ENCODE measurements around the gene PPHLN1.

The PPHLN1 gene

DNA sequence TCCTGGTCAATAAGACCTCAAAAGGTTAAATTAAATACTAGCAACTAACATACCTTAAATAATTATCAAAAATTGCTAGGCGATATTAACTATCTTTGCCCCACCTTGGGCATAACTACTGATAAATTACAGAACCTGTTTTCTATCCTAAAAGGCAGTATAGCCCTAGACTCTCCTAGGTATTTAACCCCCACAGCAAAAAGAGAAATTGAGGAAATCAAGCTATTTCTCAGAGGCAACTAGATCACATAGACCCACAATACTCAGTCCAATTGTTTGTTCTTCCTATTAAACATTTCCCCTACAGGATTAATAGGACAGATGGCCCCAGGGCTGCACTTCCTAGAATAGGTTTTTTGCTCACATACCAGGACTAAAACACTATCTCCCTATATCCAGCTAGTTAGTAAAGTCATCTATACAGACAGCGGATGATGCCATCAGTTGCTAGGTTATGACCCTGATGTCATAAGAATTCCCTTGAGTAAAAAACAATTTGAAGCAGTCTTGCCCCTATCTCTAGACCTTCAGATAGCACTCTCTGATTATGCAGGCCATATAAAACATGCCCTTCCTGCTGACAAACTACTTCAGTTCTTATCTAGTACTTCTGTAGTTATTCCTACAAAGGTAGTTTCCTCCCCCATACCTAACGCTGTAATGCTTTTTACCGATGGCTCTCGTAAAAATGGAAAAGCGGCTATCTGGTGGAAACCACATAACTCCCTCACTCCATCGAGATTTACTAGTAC is 118.4 kb downstream of the PPHLN1 start:
- no peak for DNase-seq

DNA sequence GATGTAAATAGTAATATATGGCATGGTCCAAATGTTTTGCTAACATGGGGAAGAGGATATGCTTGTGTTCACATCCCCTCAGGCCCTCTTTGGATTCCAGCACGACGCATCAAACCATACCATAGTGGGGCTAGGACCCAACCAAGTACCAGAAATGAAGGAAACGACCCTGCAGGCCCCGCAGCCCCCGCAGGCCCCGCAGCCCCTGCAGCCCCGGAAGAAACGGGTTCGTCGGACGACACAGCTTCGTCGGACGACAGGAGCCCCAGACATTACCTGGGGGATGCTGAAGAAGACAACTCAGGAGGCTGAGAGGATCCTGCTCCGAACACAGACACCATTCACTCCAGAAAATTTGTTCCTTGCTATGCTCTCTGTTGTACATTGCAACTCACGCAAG is 119.9 kb downstream of the PPHLN1 start:
- no peak for DNase-seq

DNA sequence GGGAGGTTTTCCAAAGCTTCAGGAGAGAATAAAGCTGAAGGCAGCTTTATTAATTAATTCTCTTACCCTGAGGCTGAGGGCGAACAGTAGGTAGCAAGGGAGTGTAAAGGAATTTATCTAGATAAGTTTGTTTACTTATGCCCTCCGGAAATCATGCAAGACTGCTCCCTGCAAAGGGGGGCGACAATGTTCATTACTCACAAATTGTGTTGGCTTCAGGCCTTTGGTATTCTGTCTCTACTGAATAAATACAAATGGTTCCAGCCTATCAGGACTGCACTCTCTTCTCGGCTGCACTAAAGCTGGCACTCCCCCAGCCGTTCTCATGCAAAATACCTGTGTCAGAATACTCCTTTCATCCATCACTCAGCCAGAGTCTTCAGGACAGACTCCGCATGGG is 120.8 kb downstream of the PPHLN1 start:
- no peak for DNase-seq

DNA sequence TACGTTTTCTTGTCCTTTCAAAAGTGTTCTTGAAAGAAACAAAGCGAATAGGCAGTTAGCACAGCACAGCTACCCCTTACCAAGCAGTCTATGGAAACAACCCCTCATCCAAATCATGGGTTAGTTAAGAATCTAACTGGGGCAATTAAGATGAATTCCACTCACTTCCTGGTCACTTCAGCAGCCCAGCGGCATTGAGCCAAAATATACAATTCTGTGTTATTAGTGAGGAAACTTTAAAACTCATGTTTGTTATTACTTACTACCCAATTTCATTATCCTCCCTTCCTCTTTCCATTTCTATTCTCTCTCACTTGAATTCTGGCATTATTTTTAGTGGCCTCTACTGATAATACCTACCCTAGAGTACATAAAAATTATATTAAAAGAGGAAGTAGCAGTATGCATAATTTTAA is 121.4 kb downstream of the PPHLN1 start:
- DNase-seq: no peak

DNA sequence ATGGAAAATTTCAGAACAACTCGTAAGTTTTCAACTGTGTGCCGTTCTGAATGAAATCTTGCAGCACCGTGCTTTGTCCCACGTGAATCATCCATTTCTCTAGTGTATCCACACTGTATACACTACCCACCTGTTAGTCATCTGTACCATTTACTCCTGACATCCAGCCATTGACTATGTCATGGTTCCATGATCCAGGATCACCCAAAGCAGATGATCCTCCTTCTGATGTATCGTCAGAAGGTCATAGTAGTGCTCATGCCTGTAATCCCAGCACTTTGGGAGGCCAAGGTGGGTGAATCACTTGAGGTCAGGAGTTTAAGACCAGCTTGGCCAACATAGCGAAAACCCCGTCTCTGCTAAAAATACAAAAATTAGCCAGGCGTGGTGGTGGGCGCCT is 122.9 kb downstream of the PPHLN1 start:
- no peak for DNase-seq

DNA sequence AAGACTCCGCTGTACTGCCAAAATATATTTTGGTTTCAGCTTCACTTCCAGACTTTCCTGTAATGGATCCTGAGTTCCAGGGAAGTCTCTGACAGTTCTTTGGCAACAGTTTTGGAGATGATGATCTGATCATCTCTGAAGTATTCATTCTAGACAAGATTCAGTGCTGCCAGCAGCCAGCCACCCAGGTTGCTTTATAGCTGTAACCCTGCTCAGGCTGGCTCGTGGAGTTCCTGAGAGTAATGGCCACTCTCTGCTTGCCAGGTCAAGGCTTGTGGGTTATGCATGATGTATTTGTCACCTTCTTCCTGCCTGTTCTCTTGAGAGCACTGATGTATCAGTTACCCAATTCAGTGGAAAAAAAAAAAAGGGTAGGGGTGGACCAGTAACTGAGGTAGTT is 124.3 kb downstream of the PPHLN1 start:
- DNase-seq: no peak

DNA sequence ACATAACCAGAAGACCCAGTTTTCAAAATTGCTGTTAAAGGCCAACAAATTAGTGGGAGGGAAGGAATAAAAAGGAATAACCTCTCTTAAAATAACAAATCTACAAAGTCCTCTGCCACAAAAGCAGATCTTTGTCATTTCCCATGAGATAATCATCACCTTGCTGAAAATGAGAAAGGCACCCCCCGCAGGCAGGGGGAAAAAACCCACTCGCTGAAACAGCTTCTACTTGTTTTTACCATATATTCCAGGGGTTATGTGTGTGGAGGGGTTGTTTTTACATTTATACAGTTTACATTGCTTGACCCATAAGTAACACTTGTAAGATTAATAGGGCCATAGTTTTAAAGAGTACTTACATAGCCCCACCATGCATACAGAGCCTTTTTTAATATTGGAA is 132.6 kb downstream of the PPHLN1 start:
- DNase-seq: no peak

DNA sequence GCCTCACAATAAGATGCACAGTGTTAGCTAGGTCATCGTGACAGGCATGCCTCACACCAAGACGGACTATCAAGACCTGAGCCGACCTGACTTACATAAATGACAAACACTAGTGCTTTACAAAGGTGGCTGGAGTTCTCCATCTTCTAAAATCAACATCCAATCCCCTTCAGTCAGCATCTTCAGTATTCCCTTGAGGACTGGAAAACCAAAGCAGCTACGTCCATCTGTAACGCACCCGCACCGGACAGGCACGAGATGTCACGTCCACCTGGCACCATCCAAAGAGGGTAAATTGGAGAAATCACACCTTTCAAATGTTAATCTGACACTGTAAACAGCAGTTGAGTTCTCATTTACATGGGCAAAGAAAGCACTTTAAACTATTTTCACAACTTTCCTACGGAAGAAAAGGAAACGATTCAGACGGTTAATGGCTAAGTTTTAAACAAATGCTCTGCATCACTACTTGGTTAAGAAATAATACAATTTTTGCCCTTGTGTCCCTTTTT is 133.4 kb downstream of the PPHLN1 start:
- DNase-seq: no peak

DNA sequence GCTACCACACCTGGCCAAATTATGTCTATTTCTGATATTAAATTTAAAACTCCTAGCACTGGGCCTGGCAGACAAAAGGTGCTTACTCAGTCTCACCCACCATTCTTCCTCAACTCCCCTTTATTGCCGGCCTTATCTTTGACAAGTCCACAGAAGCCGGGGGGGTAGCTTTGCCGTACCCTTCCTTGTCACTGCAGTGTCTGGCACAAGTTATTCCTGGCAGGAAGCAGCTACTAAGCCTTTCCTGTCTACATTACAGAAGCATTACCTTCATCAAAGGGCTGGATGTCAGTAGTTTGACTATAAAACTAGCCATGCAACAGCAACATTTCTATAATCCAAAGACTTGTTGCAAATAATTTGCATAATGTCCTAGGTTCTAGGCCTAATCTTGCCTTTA is 136.5 kb downstream of the PPHLN1 start:
- no peak for DNase-seq

DNA sequence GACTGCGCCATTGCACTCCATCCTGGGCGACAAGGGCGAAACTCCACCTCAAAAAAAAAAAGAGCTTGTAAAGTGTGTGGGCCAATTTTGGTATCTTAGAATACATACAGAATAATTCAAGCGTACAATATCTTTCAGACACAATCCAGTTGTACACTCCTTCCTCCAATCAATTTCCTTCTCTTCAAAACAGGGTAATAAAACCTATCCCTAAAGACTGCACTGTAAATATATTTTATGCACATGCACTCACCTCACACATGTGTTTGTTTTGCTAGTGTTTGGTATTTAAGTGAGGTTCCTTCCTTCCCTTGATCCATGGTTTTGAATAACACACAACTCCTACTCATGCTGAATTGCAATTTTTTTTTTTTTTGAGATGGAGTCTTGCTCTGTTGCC is 137.7 kb downstream of the PPHLN1 start:
- DNase-seq: no peak

DNA sequence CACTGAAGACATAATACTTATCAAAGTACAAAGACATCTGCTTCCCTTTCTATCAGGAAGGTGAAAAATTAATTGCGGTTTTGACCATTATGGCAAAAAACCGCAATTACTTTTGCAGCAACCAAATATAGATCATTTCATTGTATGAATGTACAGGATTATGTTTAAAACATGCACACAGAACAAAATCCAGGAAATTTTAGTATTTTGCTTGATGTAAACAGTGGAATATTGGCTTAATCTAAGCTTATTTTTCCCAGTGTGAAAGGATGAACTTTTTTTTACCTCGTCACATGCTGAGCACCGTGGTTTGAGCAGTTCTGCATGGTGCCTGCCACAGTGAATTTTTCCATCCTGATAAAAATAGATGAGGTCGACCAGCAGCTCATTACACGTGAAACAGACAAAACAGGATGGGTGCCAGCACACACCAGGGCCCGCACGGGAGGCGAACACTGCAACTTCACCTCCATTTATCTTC is 142.4 kb downstream of the PPHLN1 start:
- DNase-seq: peak; percentile 27

DNA sequence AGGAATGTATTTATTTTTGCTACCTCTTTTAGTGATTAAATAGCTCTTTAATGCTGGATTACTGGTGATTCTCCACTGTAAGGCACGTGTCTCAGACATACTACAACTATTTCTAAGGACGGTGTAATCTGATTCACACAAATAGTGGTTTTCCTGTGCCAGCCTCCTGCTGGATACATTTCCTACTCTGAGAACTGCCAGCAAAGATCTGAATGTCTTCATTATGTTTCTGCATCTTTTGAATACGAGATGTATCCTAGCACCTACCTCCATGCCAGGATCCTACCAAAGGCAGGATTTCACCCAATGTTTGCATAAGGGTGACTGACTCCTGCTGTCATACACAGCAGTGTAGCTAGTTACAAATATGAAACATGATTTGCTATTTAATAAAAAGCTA is 143.0 kb downstream of the PPHLN1 start:
- peak; percentile 25 for DNase-seq

DNA sequence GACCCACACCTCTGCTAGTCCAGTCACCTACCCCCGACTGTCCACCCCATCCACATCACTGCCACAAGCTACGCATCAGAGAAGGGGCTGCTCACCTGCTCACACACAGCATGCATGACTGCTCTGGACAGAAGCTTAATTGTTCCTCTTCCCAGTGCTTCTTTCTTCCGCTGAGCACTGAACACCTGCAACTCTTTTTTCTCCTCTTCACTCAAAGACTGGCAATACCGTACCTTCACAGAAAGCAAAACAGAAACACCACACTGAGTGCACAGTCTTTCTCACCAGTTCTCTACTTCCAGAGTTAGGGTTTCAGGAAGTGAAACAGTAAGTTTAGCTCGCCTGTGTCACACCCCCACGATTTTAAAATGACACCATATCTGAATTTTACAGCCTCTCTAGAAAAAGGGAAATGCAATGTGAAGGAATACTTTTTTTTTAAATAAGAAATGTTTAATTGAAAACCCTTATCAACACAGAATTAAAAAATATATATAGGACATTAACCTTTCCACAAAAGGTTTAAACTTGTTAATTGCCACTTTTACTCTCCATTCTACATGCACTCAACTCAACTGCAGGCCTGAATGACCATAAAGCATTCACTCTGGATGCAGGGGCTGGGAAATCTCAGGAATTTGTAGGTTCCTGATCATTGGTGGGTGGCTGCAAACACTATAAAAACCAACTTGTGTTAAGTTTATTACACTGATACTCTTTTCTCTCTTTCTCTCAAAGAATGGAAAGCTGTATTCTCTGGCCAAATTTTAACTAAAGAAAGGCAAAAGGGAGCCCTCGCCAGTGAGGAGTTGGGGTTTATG is 143.6 kb downstream of the PPHLN1 start:
- DNase-seq: peak; percentile 32

DNA sequence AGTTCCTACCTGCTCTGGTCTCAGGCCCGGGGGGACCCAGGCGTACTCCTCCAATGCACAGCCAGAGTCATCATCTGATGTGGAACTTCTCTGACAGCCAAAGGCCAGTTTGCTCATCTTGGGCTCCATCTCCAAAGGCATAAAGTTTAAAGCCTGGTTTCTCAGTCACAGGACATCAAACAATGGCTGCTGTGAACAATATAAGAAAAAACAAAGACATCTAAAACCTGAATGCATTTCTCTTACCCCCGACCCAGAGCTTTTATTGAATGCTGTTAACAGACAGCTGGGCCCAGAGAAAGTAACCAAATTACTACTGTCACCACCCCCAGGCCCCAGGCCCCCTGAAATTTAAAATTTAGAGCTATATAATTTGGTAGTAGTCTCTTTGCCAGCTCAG is 146.4 kb downstream of the PPHLN1 start:
- DNase-seq: no peak

DNA sequence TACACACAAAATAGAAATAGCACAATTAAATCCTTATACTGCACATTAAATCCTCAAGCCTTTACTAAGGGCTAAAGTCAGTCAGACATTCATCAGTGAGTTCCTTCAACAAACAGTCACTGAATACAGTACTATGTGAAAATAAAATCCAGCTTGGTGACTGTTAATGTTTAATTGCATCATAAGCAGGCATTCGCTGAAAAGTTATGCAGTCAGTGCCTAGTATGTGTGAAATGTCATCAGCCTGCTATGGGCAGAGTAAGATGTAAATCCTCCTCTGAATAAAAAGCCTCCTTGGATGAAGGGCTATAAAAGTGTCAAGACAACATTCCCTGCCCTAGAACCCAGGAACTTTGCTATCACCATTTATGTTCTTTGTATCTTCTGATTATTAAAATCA is 147.2 kb downstream of the PPHLN1 start:
- DNase-seq: no peak

DNA sequence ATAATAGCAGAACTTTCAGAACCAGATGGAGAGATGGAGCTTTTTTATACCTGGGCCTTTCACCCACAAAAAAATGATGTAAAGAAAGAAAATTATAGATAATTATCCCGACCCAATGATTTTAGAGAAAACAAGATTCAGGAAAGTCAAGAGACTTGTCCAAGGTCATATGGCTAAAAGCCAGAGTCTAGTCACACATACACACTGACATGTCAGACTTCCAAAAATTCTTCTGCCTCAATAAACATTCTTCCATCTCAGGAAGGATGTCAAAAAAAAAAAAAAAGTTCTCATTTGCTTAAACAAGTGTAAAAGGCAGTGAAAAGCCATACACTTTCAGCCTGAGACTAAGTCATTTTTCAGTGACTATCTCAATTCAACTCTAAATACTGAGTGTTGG is 147.6 kb downstream of the PPHLN1 start:
- no peak for DNase-seq

DNA sequence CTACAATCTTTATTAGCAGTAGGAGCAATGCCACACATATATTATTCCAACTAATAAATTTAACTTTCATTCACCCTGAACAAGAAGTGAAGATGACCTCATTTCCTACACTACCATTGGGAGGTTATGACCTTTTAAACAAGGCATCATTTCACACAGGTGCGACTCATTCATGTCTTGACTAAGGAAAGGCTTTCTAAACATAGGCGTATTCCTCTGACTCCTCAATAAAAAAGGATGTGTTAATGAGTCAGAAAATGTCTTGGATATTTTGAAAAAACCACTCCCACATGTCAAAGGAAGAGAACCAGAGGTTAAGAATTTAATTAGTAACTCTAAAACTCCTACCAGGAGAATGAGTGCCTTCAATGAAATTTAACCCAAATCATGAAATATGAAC is 148.4 kb downstream of the PPHLN1 start:
- no peak for DNase-seq

DNA sequence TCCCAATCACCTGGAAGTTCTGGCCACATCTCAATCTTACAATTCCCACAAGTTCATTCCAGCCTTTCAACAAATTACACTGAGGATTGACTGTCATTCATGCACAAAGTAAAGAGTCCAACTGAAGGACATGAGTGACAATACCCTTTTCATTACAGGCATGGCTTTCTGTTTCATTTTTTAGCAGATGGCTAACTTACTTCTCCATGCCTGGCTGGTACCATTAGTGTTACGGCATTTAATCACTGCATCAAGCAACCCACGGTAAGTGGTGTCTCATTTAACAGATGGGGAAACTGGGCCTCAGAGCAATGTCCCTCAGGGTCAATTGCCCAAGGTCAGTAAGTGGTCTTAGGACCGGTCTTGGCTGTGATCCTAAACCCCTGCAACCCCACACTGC is 149.1 kb downstream of the PPHLN1 start:
- DNase-seq: no peak

DNA sequence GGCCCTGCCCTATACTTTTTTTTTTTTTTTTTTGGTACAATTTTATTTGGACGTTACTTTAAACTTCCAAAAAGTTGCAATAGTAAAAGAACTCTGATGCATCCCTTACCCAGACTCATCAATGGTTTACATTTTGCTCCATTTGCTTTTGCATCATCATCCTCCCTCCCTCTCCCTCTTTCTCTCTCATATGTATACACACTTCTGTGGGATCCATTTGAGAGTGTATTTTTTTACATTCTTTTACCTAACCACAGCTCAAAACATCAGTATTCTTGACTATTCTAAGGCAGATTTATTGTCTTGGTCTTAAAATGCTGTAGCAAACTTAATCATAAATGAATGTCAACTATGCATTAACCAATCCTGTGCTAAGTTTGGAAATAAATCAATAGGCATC is 152.0 kb downstream of the PPHLN1 start:
- no peak for DNase-seq

DNA sequence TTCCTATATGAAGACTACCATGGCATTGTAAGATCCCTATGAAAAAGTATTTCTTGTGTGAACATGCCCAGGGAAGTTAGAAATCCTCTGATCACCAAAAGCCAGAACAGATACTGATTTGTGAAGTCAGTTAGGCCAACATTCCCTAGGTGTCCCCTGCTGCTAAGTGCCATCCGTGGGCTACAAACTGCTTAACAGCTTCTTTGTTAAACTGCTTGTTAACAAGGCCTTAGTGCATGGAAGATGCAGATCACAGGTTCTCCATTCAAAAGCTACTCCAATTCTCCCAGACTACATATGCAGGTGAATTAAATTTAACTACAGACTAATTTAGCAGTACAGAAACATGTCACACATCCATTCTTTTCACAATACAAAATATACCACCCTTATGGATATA is 155.4 kb downstream of the PPHLN1 start:
- no peak for DNase-seq

DNA sequence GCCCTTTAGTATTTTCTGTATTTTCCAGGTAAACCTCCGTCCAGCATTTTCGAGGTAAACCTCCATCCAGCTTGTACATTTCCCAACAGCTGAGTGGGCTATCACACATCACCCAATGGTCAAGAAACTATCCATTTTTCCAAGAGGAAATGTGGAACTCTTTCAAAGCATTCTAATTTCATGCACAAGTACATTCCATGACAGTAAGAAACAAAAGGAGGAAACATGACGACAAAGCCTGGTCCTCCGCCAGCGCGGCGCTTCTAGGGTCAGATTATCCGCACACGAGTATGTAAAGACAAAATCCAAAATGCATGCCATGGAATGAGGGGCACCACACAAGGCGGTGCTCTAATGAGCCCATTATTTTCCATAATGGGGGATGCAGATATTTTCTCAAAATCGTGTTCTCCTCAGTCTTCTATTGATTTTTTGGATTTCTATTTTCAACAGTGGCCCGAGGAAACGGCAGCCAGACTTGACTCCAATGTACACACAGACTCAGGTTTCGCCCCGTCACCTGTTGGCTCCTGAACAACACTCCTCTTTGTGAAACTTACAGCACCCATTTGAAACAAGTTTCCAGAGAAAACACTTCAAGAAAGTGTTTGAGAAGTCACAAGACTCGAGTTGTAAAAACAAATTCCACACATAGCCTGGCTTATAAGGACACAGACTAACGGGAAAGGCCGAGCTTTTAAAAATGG is 156.2 kb downstream of the PPHLN1 start:
- no peak for DNase-seq

DNA sequence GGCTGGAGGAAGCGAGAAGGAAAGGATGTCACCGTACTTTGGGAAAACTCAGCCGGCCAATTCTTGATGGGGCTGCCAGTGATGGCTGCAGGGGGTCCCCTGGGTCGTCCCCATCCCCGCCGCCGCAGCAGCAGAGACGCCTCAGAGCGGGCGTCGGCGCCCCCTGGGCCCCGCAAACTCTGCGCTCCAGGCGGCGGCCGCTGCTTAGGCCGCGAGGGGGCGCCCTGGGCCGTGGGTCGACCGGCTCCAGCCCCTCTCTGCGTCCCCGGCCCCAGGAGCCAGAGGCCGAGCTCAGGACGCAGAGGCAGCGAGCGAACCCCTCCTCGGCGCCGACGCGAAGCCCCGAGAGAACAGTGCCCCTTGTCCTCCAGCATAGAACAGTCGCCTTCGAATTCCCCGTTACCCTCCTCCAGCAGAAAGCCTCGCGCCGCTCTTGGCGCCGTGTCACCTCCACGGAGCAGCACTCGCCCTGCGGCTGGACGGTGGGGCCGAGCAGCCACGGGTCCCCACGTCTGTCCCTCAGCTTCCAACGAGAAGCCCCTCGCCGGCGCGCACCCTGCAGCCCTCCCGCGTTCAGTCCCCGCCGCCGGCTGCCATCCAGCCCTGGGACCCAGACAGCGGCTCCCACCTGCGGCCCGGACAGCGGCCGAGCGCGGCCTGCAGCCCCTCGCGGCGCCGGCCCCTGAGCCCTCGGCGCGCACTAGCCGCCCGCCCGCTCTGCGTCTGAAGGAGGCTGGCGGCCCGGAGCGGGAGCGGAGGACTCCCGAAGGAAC is 157.0 kb downstream of the PPHLN1 start:
- DNase-seq: no peak

DNA sequence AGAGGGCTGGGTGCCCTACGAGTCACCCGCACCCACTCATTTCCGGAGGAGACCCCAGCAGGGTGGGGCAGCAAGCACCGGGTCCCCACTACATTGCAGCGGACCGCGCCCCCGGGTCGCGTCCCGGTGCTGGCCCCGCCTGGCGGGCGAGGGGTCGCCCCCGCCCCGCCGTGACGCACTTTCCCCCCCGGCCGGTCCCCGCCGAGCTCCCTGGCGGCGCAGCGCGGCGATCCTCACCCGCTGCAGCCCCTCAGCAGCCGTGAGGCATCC is 157.5 kb downstream of the PPHLN1 start:
- no peak for DNase-seq
